Measurements from ENCODE around the gene TWNK. TPM values are rescaled to one million over a fixed set of nuclear protein-coding genes. Genes with fewer than 3 reads are reported as not detected.

Gene TWNK
- total RNA-seq, 2 donors from 2014 or later, result 9.7 to 17.3 TPM

GRCh38 chr10:100976906-100977305 is 10.4 kb upstream of the TWNK start:
- no peak for TF ChIP-seq POLR2A (IDR thresholded peaks at IDR 0.05)
- no peak for TF ChIP-seq CTCF (IDR thresholded peaks at IDR 0.05)
- no peak for TF ChIP-seq POLR2AphosphoS5 (IDR thresholded peaks at IDR 0.05)
- H3K4me1 ChIP-seq (replicated peaks), result no peaks in the 10 kb centered on the region
- H3K36me3 ChIP-seq, result peaks cover 0 to 8% of the 10 kb centered on the region in 2 donors
- WGBS, result 56% methylated on average over 3 of the region's 3 CpGs
- H3K4me3 ChIP-seq, result no peak overlapping the region
- intact Hi-C loops (cut with DNase I), result no loop called here
- DNase-seq (ENCODE audit: low spot score), result no peak
- H3K27me3 ChIP-seq (replicated peaks; ENCODE audit: insufficient read depth), result no peaks in the 10 kb centered on the region
- H3K9me3 ChIP-seq, result no peaks in the 10 kb centered on the region
- no peak overlapping the region for H3K27ac ChIP-seq

- no peaks in the 10 kb centered on the region for H3K9me3 ChIP-seq
Measured at GRCh38 chr10:100977436-100977835, 9.9 kb upstream of the TWNK start.

GRCh38 chr10:100978121-100978900 is 9.0 kb upstream of the TWNK start:
- no peak overlapping the region for H3K4me3 ChIP-seq
- DNase-seq (ENCODE audit: low spot score), result no peak
- TF ChIP-seq CTCF (IDR thresholded peaks at IDR 0.05) (no peak), POLR2A (IDR thresholded peaks at IDR 0.05) (no peak)
- H3K4me1 ChIP-seq (replicated peaks), result no peaks in the 10 kb centered on the region
- no peaks in the 10 kb centered on the region for H3K9me3 ChIP-seq
- no peak overlapping the region for H3K27ac ChIP-seq
- intact Hi-C loops (cut with DNase I), result no loop called here
- H3K27me3 ChIP-seq (replicated peaks; ENCODE audit: insufficient read depth), result no peaks in the 10 kb centered on the region
- 90% methylated on average over 13 of the region's 13 CpGs for WGBS
- H3K36me3 ChIP-seq, result peaks cover 0 to 8% of the 10 kb centered on the region in 2 donors

More at GRCh38 chr10:100977436-100977835, 9.9 kb upstream of the TWNK start:
- Histone ChIP-seq H3K4me3 (no peak overlapping the region), H3K27ac (no peak overlapping the region), H3K36me3 (peaks cover 0 to 8% of the 10 kb centered on the region in 2 donors), H3K27me3 (replicated peaks; ENCODE audit: insufficient read depth) (no peaks in the 10 kb centered on the region), H3K4me1 (replicated peaks) (no peaks in the 10 kb centered on the region)
- intact Hi-C loops (cut with DNase I), result no loop called here
- WGBS, result 74% methylated on average over 6 of the region's 6 CpGs
- no peak for DNase-seq (ENCODE audit: low spot score)
- TF ChIP-seq POLR2A (IDR thresholded peaks at IDR 0.05), result no peak
- no peak for TF ChIP-seq POLR2AphosphoS5 (IDR thresholded peaks at IDR 0.05)
- TF ChIP-seq CTCF (IDR thresholded peaks at IDR 0.05), result no peak

- intact Hi-C loops (cut with DNase I), result no loop called here
- no peak overlapping the region for H3K27ac ChIP-seq
- no peak overlapping the region for H3K4me3 ChIP-seq
- H3K9me3 ChIP-seq, result no peaks in the 10 kb centered on the region
- no peak for DNase-seq (ENCODE audit: low spot score)
- no peaks in the 10 kb centered on the region for H3K4me1 ChIP-seq (replicated peaks)
- peaks cover 0 to 8% of the 10 kb centered on the region in 2 donors for H3K36me3 ChIP-seq
- no peak for TF ChIP-seq POLR2A (IDR thresholded peaks at IDR 0.05)
- no peak for TF ChIP-seq POLR2AphosphoS5 (IDR thresholded peaks at IDR 0.05)
- no peak for TF ChIP-seq CTCF (IDR thresholded peaks at IDR 0.05)
- WGBS, result 89% methylated on average over 10 of the region's 10 CpGs
- H3K27me3 ChIP-seq (replicated peaks; ENCODE audit: insufficient read depth), result no peaks in the 10 kb centered on the region
Measured at GRCh38 chr10:100978901-100979195, 8.5 kb upstream of the TWNK start.

GRCh38 chr10:100979791-100980272 is 7.5 kb upstream of the TWNK start:
- TF ChIP-seq POLR2AphosphoS5 (IDR thresholded peaks at IDR 0.05) (no peak), CTCF (IDR thresholded peaks at IDR 0.05) (no peak), POLR2A (IDR thresholded peaks at IDR 0.05) (no peak)
- DNase-seq (ENCODE audit: low spot score), result no peak
- WGBS, result 92% methylated on average over 16 of the region's 16 CpGs
- H3K9me3 ChIP-seq, result no peaks in the 10 kb centered on the region
- H3K4me3 ChIP-seq, result no peak overlapping the region
- no peak overlapping the region for H3K27ac ChIP-seq
- H3K4me1 ChIP-seq (replicated peaks), result no peaks in the 10 kb centered on the region
- H3K27me3 ChIP-seq (replicated peaks; ENCODE audit: insufficient read depth), result no peaks in the 10 kb centered on the region
- intact Hi-C loops (cut with DNase I), result no loop called here
- peaks cover 0 to 8% of the 10 kb centered on the region in 2 donors for H3K36me3 ChIP-seq
